Measurements from ENCODE around the gene GPD2.
"Not testable (repeated sequence)": the region's sequence is repeated elsewhere in the genome, so short reads cannot be mapped to it uniquely, and the experiment has no call there.

GPD2 gene

GRCh38 chr2:156476021-156476849, 40.1 kb downstream of the GPD2 start:
- no peak for DNase-seq (ENCODE audit: low spot score)

DNA sequence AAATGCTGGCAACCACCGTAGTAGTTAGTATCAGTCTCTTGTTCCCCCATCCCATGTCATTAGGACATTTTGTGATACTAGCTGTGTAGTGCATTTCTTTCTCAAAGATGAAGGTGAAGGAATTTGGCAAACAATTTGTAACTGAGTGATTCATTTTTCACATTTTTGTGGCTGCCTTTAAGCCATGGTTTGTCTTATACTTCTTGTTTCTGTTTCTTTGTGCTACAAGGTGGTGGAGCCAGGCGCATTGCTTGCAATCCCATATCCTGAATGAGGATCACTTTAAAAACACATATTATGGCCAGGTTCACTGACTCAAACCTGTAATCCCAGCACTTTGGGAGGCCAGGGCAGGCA, 40.6 kb downstream of the GPD2 start:
- DNase-seq (ENCODE audit: low spot score): peak; percentile 65

DNA sequence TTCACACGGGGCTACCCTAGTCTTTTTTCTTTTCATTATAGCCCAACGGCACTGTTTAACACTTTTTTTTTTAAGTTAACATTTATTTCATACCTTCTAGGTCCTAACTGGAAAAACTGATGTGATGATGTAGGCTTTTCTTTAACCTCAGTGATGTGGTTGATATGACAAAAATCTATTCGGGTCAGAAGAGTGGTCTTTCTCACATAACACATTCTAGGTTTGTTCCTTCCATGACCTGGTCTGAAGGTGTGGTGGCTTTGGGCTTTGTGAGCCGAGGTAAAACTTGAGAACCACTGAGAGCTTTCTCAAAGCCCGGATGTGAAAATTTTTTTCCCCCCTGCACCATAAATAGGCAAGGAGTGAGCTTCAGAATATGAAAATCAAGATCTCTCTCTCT, 44.2 kb downstream of the GPD2 start:
- DNase-seq (ENCODE audit: low spot score): no peak

GRCh38 chr2:156481312-156481711, 45.1 kb downstream of the GPD2 start:
- DNase-seq (ENCODE audit: low spot score): no peak

DNA sequence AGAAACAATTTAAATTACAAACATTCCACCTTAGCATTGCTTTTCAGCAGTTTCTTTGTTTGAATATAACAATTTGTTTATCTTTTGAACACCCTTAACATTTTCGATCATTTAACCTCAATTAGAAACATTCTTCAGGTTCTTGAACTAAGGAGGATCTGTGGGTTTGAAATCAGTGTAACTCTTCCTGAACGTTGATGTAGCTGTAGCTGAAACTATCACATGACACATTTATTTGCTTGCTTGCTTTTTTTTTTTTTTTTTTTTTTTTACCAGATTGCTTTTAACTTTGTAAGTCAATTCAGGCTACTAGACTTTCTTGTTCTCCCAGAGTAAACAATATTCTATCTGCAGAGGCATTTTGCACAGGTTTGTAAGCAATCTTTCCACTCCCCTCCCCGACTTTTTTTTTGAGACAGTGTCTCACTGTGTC, 47.6 kb downstream of the GPD2 start:
- peak; percentile 9 for DNase-seq (ENCODE audit: low spot score)

DNA sequence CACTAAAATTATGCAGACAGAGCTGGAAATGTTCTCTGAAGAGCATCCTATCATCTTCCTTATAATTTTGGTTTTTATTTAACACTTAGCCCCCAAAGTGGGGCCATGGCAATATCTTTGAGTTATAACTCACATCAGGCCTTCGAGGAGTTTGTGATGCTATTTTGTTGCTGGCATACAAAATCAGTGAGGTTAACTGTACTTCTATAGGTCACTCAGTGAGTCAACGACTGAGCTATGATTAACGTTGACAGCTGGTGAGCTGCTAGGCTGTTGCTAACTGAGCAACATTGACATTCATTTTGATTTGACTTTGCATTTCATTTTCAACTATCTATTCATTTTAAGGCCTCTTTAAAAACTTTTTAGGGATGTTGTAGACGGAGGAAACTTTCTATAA, 50.0 kb downstream of the GPD2 start:
- no peak for DNase-seq (ENCODE audit: low spot score)

DNA sequence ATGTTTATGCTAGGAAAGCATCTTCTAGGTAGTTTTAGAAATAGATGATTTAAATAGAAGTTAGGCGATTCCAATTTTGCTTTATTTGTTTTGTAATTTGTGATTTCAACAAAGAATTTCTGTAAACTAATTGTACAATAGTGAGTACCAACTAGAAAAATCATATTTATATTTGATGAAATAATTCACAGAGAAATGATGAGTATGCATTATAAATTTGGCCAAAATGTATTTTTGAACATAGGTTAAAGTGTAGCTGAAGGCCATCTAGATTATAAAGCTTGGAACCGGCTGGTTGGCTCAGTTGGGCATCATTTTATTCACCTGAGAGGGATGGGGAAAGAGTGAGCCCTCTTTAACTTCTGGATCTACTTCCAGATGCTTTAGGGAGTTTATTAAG, 50.4 kb downstream of the GPD2 start:
- no peak for DNase-seq (ENCODE audit: low spot score)

GRCh38 chr2:156489195-156489594, 53.0 kb downstream of the GPD2 start:
- no peak for DNase-seq (ENCODE audit: low spot score)

DNA sequence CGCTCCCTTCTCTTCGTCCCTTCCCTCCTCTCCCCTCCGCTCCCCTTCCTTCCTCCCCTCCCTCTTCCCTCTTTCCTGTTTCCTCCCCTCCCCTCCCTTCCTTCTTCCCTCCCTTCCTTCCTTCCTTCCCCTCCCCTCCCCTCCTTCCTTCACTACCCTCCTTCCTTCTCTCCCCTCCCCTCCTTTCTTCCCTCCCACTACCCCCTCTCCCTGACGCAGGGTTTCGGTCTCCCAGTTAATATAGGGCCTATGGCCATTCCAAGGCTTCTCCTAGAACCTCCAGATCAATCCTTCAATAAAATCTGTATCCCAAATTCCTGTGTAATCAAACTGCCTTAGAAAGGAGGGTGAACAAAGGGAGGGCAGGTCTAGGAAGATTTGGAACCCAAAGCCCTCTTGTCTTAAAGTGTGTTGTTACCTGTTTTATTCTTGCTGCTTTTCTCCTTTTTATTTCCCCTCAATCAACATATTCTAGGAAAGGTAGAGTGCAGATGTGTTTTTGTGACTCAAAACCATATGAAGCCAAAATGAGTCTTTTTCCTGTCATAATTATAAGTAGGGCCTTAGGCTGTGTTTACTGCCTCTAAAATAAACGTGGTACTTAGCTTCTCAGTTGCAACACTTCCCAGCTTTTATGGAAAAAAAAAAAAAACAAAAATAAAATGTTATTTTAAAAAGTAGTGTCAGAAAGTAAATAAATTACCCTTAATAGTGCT, 53.7 kb downstream of the GPD2 start:
- no peak for DNase-seq (ENCODE audit: low spot score)

GRCh38 chr2:156490466-156490840, 54.3 kb downstream of the GPD2 start:
- no peak for DNase-seq (ENCODE audit: low spot score)

DNA sequence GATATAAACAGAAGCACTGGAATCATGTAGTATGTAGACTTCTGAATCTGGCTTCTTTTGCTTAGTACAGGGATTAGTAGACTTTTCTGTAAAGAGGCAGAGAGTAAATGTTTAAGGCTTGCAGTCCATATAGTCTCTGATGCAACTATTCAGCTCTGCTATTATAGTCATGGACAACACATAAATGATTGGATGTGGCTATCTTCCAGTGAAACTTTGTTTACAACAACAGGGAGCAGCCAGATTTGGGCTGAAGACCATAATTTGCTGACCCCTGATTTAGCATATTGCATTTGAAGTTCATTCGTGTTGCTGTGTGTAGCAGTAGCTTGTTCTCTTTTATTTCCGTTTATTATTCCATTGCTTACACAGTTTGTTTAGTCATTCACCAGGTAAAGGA, 55.0 kb downstream of the GPD2 start:
- no peak for DNase-seq (ENCODE audit: low spot score)

- DNase-seq (ENCODE audit: low spot score): no peak
These were observed 56.8 kb downstream of the GPD2 start for GRCh38 chr2:156492979-156493378.

DNA sequence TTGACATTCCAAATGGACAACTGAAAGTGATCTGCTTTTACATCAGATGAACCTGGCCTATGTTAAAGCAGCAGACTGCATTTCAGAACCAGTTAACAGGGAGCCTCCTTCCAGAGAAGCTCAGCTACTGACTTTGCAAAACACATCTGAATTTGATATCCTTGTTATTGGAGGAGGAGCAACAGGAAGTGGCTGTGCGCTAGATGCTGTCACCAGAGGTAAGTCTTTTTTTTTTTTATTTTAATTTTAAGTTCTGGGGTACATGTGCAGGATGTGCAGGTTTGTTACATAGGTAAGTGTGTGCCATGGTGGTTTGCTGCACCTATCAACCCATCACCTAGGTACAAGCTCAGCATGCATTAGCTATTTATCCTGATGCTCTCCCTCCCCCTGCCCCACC, 59.8 kb downstream of the GPD2 start:
- not testable (repeated sequence) for DNase-seq (ENCODE audit: low spot score)

GRCh38 chr2:156505696-156506095, 69.5 kb downstream of the GPD2 start:
- no peak for DNase-seq (ENCODE audit: low spot score)

GRCh38 chr2:156511122-156511521, 74.9 kb downstream of the GPD2 start:
- DNase-seq (ENCODE audit: low spot score): no peak

- no peak for DNase-seq (ENCODE audit: low spot score)
These were observed 75.6 kb downstream of the GPD2 start for GRCh38 chr2:156511803-156512202.

DNA sequence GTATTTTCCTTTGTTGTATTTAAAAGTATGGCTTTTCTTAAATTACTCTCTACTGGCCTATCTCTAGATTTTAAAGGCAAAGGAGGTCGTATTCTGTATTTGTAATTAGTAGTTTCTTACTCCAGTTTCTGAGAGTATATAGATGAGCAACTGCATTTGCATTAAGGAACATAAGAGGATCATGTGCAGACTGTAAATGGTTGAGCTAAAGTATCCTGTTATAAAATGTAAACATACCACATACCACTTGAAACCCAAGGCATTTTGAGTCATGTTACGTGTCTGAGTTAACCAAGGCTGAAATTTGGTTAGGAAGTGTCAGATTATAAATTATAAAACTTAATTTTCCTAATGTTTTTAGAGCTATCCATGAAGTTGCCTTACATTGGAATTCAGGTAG, 76.3 kb downstream of the GPD2 start:
- no peak for DNase-seq (ENCODE audit: low spot score)

DNA sequence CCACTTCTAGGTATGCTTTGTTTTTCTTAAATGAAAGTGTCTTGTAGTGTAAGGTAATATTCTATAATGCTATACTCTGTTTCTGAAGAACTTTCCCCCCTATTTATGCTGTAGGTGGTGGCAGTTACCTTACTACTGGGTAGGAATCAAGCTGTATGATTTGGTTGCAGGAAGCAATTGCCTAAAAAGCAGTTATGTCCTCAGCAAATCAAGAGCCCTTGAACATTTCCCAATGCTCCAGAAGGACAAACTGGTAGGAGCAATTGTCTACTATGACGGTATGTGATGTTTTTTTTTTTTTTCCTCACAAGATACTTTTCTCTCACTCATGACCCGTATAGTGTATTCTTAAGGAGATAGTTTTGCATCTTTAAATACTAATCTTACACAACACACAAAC, 77.0 kb downstream of the GPD2 start:
- no peak for DNase-seq (ENCODE audit: low spot score)

- DNase-seq (ENCODE audit: low spot score): no peak
These were observed 81.2 kb downstream of the GPD2 start for GRCh38 chr2:156517419-156517818.

- no peak for DNase-seq (ENCODE audit: low spot score)
These were observed 82.0 kb downstream of the GPD2 start for GRCh38 chr2:156518138-156518537.

DNA sequence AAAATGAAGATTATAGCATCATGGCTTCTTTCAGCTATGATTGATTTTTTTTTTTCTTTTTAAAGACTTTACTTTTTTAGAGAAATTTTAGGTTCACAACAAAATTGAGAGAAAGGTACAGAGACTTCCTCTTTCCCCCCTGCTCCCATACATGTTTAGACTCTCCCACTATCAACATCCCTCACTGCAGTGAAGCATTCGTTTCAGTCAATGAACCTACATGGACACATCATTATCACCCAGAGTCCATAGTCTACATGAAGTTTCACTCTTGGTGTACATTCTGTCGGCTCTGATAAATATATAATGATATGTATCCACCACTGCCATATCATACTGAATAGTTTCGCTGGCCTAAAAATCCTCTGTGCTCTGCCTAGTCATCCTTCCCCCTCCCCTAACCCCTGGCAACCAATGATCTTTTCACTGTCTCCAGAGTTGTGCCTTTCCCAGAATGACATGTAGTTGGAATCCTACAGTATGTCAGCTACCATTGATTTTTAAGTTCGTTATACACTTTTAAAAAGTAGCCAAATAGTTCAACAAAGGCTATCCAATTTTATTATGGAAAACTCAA, 86.8 kb downstream of the GPD2 start:
- DNase-seq (ENCODE audit: low spot score): no peak

DNA sequence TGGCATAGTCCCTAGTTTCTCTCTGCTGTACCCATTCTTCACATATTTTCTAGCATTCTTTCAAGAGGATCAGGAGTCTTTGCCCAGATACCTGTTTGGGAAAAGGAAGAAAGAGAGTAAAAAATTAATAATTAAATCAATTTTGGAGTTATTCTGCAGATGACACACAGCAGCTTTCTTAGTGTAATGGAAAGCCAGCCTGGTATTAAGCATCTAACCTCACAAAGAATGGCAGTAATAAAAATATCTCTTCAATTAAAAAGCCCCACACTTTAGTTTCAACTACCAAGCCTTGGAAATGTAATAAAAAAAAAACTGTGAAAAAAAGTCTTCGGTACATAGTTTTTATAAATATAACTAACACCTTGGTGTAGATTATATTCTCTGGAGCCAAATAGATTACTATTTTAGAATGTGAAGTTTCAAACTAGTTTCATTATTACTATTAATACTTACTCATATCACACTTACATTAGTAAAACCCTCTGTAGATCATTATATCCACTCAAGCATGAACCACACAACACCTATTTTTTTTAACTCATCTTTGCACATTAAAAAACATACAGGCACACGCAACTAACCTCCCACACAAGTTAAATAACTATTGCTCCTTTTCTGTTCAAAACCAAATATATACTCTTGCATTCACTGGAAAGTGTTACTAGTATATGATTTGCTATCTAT, 90.9 kb downstream of the GPD2 start:
- DNase-seq (ENCODE audit: low spot score): no peak

- DNase-seq (ENCODE audit: low spot score): not testable (repeated sequence)
These were observed 92.4 kb downstream of the GPD2 start for GRCh38 chr2:156528583-156528982.
